Stimulated activated CD8-positive, alpha-beta memory T cell treated with anti-CD3 and anti-CD28 coated beads, Interleukin-15, amount 100 ng/mL, for 48 hours (primary cell): ENCODE data around the gene ZNF91.
"Not testable (repeated sequence)": the region's sequence is repeated elsewhere in the genome, so short reads cannot be mapped to it uniquely, and the experiment has no call there.

ENCODE experiments used
- DNase-seq, 2 donors: peaks; one replicate each; pipeline ENCODE4 v3.0.0-alpha.2; 2020; ENCODE audit warnings: low read depth in 2 of 2

The ZNF91 gene

DNA sequence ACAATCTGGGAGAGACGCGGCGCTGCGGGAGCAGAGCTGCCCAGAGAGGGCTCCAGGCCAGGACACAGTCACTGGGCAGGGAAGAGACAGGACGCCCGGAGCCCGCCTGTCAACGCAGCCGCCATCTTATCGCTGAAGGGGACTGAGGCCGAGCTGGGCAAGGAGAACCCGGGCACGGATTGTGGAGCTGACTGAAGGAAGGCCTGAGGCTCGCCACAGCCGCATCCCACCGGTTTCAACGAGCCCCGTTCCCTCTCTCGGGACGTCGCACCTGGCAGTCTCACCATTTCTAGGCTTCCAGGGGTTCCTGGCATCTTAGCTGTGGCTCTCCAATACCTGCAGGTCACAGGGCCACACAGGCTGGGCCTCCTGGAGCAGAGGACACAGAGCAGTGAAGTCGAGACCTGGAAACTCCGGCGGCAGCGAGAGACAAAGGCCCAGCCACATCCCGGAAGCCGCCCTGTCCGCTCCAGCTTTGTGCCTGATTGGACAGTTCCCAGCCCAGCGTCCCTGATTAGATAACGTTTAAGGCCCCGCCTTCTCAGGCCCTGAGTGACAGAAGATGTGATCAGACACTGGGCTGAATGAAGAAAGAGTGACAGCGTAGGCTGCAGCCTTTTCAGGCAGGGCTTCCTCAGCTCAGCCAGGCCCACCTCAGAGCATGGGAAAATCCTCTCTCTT is at the start of gene ZNF91:
Gene ZNF91, minus strand, starts transcription at position 431 of the 681 bp plus-strand sequence. Its CDS starts 117 bp downstream, at position 314.
- peak; percentile 88 for DNase-seq

GRCh38 chr19:23440791-23441190 is 45.5 kb upstream of the ZNF91 start:
- DNase-seq: no peak

- DNase-seq: no peak
Observed at GRCh38 chr19:23440207-23440606, 44.9 kb upstream of the ZNF91 start.

DNA sequence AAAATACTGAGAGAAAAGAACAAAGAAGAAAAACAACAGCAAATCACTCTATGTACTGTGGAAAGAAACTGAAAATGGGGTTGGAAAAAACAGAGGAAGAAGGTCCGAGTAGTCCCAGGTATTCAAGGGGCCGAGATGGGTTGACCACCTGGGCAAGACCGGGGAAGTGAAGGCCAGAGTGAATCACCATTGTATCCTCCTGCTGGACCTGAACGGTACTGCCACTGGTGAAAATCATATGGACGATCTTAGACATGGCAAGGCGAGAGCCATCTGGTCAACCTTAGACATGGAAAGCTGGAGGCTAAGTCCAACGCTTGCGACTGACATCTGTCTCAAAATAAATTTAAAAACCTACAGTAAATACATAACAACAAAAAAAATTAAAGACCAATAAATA is 44.4 kb upstream of the ZNF91 start:
- DNase-seq: no peak

- no peak for DNase-seq
Observed at GRCh38 chr19:23437901-23438300, 42.6 kb upstream of the ZNF91 start.

DNA sequence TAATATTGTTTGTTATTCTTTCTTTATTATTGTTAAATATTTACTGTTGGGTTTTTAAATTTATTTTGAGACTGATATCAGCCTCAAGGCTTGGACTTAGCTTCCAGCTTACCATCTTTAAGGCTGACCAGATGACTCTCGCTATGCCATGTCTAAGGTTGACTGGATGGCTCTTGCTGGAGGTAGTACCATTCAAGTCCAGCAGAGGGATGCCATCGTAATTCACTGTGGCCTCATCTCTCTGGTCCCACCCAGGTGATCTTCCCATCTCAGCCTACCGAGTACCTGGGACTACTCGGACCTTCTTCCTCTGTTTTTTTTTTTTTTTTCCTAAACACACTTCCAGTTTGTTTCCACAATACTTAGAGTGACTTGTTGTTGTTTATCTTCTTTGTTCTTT is 41.7 kb upstream of the ZNF91 start:
- DNase-seq: no peak

DNA sequence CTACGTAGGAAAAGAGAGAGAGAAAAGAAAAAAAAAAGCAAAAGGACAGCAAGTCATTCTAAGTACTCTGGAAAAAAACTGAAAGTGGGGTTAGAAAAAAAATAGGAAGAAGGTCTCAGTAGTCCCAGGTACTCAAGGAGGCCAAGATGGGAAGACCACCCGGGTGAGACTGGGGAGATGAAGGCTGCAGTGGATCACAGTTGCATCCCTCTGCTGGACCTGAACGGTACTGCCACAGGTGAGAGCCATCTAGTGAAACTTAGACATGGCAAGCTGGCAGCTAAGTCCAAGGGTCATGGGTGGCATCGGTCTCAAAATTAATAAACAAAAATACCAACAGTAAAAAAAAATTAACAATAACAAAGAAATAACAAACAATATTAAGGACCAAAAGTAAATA is 41.0 kb upstream of the ZNF91 start:
- DNase-seq: no peak

DNA sequence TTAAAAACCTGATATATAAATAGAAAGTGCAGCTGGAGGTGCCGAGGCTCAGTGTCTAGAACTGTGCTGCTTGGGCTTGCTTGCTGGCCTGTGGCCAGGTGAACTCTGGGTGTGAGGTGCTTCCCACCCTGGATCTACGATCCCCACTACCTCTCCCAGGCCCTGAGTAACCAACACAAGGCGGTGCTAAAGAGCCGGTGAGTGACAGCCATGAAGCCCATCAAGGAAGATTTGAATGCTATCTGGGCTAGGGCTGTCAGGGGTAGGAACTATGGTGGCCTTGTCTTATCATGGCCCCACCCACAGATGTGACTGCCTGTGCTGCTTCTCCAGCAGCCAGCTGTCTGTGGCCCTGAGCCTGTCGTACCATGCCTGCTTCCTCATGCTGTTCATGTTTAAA is 25.6 kb upstream of the ZNF91 start:
- DNase-seq: no peak

- not testable (repeated sequence) for DNase-seq
Observed at GRCh38 chr19:23419261-23419660, 24.0 kb upstream of the ZNF91 start.

DNA sequence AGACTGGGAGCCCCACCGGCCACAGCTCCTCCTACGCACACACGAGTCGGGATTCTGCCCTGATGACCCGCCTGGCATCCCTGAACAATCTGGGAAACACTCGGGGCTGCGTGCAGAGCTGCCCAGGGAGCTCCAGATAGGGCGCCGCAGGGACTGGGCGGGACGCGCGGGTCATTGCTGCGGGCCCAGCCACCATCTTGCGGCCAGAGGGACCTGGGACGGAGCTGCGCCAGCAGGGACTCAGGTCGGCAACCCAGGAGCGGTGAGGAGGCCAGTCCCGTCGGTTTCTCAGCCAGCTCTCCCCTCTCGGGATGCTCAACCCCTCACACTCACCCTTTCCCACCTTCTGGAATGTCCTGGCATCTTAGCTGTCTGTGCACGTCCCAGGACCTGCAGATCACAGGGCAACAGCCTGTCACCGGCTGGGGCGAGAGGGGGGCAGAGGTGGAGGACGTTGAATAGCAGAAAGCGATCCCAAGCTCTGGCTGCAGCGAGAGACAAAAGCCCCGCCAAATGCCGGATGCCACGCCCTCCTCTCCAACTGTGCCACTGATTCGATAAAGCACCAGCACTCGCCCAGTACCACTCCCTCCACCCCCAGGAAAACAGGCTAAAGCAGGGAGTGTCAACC is 20.4 kb upstream of the ZNF91 start:
- no peak for DNase-seq

- DNase-seq: no peak
Observed at GRCh38 chr19:23415034-23415433, 19.8 kb upstream of the ZNF91 start.

- no peak for DNase-seq
Observed at GRCh38 chr19:23410155-23410554, 14.9 kb upstream of the ZNF91 start.

- DNase-seq: no peak
Observed at GRCh38 chr19:23409392-23410048, 14.2 kb upstream of the ZNF91 start.

DNA sequence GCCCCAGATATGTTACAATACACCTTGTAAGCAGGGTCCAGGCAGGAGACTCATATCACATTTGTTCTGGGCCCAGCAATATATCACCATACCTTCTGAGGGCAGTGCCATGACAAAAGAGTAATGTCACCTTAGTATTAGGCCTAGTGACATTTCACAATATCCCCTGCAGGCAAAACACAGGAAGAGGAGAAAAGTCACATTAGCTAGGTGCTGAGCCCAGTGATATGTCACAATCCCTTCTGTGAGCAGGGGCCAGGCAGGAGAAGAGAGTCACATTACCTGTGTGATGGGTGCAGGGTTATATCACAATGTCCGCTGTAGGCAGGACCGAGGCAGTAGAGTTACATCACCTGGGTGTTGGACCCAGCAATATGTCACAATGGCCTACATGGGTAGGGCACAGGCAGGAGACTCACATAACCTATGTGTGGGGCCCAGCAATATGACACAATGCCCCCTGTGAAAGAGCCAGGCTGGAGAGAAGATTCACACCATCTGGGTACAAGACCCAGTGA is 12.4 kb upstream of the ZNF91 start:
- DNase-seq: no peak

DNA sequence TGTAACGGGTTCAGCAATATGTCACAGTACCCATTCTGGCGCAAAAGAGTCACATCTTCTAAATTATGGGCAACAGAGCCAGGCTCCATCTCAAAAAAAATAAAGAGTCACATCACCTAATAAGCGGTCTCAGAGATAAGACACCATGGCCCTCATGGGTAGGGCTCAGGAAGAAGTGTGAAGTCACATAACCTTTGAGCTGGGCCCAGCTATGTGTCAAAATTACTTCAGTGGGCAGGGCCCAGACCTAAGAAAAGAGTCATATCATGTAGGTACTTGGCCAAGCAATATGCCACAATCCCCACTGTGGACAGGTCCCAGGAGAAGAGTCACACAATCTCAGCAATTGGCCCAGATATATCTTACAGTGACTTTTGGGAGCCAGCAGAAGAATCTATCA is 11.4 kb upstream of the ZNF91 start:
- DNase-seq: no peak

DNA sequence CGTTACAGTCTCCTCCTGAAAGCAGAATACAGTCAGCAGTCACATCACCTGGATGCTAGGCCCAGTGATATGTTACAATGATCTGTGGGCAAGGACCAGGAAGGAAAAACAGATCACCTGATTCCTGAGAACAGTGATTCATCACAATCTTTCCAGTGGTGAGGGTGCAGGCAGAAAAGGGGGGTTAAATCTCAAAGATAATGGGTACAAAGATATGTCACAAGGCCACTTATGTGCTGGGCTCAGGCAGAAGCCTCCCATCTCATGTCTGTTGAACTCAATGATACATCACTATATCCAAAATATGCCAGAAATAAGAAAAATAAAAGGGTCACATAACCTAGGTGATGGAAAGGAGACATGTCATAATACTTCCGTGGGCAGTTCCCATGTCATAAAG is 10.8 kb upstream of the ZNF91 start:
- no peak for DNase-seq

- no peak for DNase-seq
Observed at GRCh38 chr19:23404676-23405075, 9.4 kb upstream of the ZNF91 start.

GRCh38 chr19:23403581-23404324 is 8.5 kb upstream of the ZNF91 start:
- no peak for DNase-seq

DNA sequence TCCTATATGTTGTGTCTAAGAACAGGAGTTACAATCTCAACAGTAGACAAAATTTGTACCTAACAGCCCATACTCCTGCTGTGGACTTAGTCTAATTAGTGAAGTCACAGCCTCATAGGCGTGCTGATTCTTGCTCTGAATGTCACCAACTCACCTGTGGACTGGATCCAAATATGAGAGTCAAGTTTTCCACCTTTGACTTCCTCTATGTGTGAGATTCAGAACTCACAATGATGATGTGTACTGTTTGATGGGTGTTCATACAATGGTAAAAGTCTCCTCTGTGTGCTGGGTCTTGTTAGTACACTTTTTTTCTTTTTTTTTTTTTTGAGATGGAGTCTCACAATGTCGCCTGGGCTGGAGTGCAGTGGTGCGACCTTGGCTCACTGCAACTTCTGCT is 7.8 kb upstream of the ZNF91 start:
- no peak for DNase-seq

DNA sequence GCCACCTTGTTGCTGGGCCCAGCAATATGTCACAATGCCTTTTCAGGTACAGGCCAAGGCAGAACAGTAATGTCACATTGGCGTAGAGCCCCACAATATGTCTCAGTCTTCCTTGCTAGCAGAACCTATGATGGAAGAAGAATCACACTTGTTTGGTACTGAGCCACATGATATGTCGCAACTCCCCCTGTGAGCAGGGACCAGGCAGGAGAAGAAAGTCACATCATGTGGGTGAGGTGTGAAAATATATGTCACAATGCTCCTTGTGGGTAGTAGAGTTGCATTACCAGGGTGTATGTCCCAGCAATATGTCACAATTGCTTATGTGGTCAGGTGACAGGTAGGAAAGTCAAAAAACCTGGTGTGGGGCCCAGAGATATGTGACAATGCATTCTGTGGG is 7.1 kb upstream of the ZNF91 start:
- DNase-seq: no peak

GRCh38 chr19:23401086-23401610 is 5.9 kb upstream of the ZNF91 start:
- no peak for DNase-seq

DNA sequence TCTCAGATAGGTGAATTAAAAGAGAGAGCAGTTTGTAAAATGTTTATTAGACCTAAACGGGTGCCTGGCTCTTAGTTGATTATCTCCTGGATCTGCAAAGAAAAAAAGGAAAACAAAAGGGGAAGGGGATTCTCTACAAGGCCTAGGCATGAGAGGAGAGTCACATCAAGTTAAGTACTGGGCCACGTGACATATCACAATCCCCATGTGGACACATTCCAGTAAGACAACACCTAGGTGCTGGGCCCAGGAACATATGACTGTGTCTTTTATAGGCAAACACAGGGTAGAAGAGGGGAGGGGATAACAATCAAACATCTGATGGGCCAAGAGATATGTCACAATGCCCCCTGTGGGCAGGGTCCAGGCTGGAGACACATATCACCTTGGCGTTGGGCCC is 4.2 kb upstream of the ZNF91 start:
- no peak for DNase-seq
